ENCODE data around the gene AFMID.
"Not testable (repeated sequence)": the region's sequence is repeated elsewhere in the genome, so short reads cannot be mapped to it uniquely, and the experiment has no call there.

AFMID gene

GRCh38 chr17:78238823-78239488 is 51.8 kb downstream of the AFMID start:
- no peak for DNase-seq (ENCODE audit: low read depth, low spot score)

DNA sequence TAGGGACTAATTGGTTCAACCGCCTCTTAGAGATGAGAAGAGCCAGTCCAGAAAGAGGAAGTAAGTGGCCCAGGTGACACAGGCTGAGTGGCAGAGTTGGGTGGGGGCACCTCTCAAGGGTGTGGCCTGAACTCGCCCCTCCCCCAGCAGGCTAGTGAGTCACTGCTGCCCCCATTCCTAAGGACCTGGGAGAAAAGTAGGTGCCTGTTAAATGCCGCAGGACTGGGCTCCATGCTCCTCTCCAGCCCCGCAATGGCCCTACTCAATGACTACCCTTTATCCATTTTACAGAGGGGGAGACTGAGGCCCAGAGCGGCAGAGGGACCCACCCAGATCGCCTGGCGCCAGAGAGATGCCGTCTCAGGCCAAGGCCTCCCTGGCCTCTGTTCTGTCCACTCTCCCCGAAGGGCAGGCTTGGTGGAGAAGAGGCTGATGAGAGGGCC is 52.3 kb downstream of the AFMID start:
- no peak for DNase-seq (ENCODE audit: low read depth, low spot score)

GRCh38 chr17:78240012-78240655 is 53.0 kb downstream of the AFMID start:
- no peak for DNase-seq (ENCODE audit: low read depth, low spot score)

GRCh38 chr17:78240839-78241238 is 53.7 kb downstream of the AFMID start:
- no peak for DNase-seq (ENCODE audit: low read depth, low spot score)

- peak; percentile 31 for DNase-seq (ENCODE audit: low read depth, low spot score)
Observed at GRCh38 chr17:78241277-78242023, 54.3 kb downstream of the AFMID start.

- DNase-seq (ENCODE audit: low read depth, low spot score): no peak
Observed at GRCh38 chr17:78242024-78242742, 55.0 kb downstream of the AFMID start.

DNA sequence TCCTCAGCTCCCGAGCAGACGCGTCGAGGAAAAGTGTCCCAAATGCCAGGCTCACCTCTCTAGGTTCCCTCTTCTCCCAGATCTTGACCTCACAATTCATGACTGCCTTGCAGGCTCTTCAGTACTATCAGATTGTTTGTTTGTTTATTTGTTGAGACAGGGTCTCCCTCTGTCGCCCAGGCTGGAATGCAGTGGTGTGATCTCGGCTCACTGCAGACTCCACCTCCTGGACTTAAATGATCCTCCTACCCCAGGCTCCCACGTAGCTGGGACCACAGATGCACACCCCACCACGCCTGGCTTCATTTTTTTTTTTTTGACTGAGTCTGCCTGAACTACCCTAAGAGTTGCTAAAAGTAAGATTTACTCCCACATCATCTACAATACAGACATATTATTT is 60.1 kb downstream of the AFMID start:
- DNase-seq (ENCODE audit: low read depth, low spot score): no peak

GRCh38 chr17:78248051-78248914 is 61.1 kb downstream of the AFMID start:
- no peak for DNase-seq (ENCODE audit: low read depth, low spot score)

GRCh38 chr17:78249074-78249817 is 62.1 kb downstream of the AFMID start:
- DNase-seq (ENCODE audit: low read depth, low spot score): no peak

DNA sequence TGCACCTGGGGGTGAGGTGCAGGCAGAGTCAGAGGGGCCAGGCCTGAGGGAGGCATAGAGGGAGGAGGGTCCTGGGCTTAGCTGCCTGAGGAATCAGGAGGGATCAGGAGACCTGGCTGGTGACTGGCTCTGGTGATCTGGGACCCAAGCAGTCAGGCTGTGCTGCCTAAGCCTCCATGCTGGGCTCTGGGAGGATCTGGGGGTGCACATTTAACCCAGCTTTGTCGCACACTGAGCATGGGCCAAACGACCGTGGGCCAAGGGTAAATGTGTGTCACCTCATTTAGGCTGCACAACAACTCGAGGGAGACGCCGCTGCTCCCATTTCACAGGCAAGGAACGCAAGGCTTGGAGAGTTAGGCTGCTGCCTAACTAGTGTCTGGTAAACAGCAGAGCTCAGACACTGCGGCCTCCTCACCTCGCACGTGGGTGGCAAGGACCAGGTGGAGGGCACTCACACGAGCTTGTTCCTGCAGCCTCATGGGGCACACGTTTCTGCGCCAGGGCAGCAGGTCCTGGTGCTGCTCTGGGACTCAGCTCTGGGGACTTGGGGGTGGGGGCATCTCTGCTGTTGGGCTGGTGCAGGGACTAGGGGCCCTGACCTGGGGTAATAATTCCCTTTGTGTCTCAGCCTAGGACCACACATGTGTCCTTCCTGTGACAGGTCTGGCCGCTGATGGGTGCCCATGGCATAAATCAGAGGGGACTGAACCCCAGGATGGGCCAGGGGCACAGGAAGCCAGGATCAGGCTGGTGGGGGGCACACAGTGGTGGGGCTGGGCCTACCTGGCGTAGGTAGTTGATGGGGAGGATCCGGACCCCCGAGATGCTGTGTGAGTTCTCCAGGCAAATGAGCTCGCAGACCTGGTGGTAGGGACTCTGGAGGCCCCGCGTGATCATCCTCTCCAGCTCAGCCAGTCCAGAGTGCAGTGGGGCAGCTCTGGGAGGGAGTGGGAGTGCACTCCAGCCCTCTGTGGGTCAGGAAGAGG is 63.0 kb downstream of the AFMID start:
- DNase-seq (ENCODE audit: low read depth, low spot score): no peak

DNA sequence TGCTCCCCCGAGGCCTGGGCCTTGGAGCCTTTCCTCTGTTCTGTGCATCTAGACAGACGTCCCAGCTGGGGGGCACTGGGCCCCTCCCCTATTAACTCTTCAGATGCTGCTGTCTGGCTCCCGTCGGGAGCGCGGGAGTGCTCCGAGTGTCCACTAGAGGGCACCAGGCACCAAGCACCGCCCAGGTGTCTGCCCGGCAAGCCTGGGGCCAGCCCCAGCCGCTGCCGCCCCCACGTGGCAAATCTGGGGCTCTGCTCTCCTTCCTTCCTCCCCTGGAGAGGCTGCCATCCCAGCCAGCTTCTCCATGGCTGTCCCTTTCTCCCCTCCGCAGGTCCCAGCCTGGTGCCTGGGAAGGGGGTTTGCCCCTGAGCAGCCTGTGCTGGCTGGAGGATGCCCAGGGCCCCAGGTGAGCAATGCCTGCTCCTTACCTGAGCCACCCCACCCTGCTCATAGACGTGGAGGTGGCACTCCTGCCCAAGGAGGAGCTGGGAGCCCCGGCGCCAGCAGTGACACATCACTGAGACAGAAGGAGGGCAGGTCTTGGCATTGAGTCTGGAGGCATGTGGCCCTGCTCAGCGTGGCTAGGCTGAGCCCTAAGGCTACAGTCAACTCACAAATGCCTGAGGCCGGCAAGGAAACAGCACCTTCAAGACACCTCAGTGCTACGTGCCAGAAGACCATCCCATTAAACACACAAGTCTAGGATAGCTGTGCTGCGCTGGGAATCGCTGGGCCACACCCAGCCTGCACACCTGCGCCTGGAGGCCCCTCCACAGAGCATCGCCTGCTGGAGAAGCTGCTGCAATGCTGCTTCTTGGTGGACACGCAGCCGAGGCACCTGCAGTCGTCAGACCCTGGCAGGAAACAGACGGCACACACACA is 64.0 kb downstream of the AFMID start:
- peak; percentile 95 for DNase-seq (ENCODE audit: low read depth, low spot score)

- DNase-seq (ENCODE audit: low read depth, low spot score): no peak
Observed at GRCh38 chr17:78251773-78252103, 64.6 kb downstream of the AFMID start.

GRCh38 chr17:78252111-78252634 is 65.0 kb downstream of the AFMID start:
- no peak for DNase-seq (ENCODE audit: low read depth, low spot score)

- no peak for DNase-seq (ENCODE audit: low read depth, low spot score)
Observed at GRCh38 chr17:78252701-78253635, 65.8 kb downstream of the AFMID start.

- DNase-seq (ENCODE audit: low read depth, low spot score): not testable (repeated sequence)
Observed at GRCh38 chr17:78253636-78253945, 66.4 kb downstream of the AFMID start.

GRCh38 chr17:78253946-78254672 is 66.9 kb downstream of the AFMID start:
- peak; percentile 96 for DNase-seq (ENCODE audit: low read depth, low spot score)
